ENCODE data around the gene PCDH9.

DNA sequence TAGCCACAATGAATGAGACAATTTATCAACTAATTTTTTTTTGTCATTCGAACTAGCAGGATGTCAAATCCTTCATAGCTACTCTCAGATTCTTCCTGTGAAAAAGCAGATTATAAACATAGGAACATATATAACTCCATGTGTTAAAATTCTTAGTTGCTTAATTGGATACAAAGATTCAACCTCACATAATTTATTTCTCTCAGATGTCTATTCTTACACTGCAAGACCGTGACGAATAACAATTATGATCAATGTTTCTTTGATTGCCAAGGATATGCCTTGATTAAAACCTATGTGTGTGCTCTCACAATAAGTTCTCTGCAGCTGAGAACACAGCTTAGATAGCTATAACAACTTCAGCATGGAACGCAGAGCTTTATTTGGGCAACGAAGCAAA is 872.7 kb downstream of the PCDH9 start:
- TF ChIP-seq, protein P1, sequence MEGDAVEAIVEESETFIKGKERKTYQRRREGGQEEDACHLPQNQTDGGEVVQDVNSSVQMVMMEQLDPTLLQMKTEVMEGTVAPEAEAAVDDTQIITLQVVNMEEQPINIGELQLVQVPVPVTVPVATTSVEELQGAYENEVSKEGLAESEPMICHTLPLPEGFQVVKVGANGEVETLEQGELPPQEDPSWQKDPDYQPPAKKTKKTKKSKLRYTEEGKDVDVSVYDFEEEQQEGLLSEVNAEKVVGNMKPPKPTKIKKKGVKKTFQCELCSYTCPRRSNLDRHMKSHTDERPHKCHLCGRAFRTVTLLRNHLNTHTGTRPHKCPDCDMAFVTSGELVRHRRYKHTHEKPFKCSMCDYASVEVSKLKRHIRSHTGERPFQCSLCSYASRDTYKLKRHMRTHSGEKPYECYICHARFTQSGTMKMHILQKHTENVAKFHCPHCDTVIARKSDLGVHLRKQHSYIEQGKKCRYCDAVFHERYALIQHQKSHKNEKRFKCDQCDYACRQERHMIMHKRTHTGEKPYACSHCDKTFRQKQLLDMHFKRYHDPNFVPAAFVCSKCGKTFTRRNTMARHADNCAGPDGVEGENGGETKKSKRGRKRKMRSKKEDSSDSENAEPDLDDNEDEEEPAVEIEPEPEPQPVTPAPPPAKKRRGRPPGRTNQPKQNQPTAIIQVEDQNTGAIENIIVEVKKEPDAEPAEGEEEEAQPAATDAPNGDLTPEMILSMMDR (conservative IDR thresholded peaks at IDR 0.05 in 1 of 2, IDR thresholded peaks at IDR 0.05 in 1 of 2; ENCODE audit: extremely low read depth in 1 of 2, insufficient read depth in 1 of 2, low read depth in 1 of 2, low read length in 2 of 2) = no peak
- no peak for TF ChIP-seq EZH2 (IDR thresholded peaks at IDR 0.05; ENCODE audit: borderline replicate concordance, low read length)

Measured in mammary epithelial cell (primary cell).